22Rv1 (cell line): ENCODE measurements around the gene MTCL1.

Experiments used
- CTCF ChIP-seq: fragments of 450-650 bp; IDR thresholded peaks from 2 replicates; pipeline ENCODE4 v1.5.1; 2017; ENCODE audit warnings: mild to moderate bottlenecking
- ZFX ChIP-seq: fragments of 450-650 bp; IDR thresholded peaks from 2 replicates; pipeline ENCODE4 v1.6.1; 2017; ENCODE audit warnings: antibody characterized with exemption, borderline replicate concordance

GRCh38 chr18:8816816-8817215 is 111.5 kb downstream of the MTCL1 start:
- TF ChIP-seq CTCF (no peak), ZFX (no peak)
